GM21526 (cell line): ENCODE results near the gene TTLL11.
"Not testable (repeated sequence)": the region's sequence is repeated elsewhere in the genome, so short reads cannot be mapped to it uniquely, and the experiment has no call there.

Experiments
- ATAC-seq: cut with Tn5 transposase; IDR thresholded peaks from one replicate; pipeline ENCODE4 v1.9.1; 2021; ENCODE audit warnings: moderate library complexity; ENCODE audit not compliant: unreplicated experiment, low FRiP score

The TTLL11 gene

GRCh38 chr9:122125509-122126330, 32.6 kb upstream of the TTLL11 start:
- no peak for ATAC-seq

- no peak for ATAC-seq
These were observed 32.0 kb upstream of the TTLL11 start for GRCh38 chr9:122125158-122125508.

GRCh38 chr9:122124528-122124927, 31.4 kb upstream of the TTLL11 start:
- no peak for ATAC-seq

GRCh38 chr9:122124048-122124447, 30.9 kb upstream of the TTLL11 start:
- ATAC-seq: no peak

- no peak for ATAC-seq
These were observed 30.0 kb upstream of the TTLL11 start for GRCh38 chr9:122122903-122123632.

GRCh38 chr9:122122468-122122867, 29.4 kb upstream of the TTLL11 start:
- no peak for ATAC-seq

- ATAC-seq: no peak
These were observed 28.8 kb upstream of the TTLL11 start for GRCh38 chr9:122121931-122122330.

GRCh38 chr9:122121391-122121790, 28.3 kb upstream of the TTLL11 start:
- ATAC-seq: no peak

- ATAC-seq: no peak
These were observed 27.4 kb upstream of the TTLL11 start for GRCh38 chr9:122120316-122121071.

GRCh38 chr9:122119721-122120120, 26.6 kb upstream of the TTLL11 start:
- no peak for ATAC-seq

- no peak for ATAC-seq
These were observed 26.0 kb upstream of the TTLL11 start for GRCh38 chr9:122119166-122119521.

GRCh38 chr9:122118343-122119165, 25.4 kb upstream of the TTLL11 start:
- ATAC-seq: no peak

- not testable (repeated sequence) for ATAC-seq
These were observed 24.1 kb upstream of the TTLL11 start for GRCh38 chr9:122117241-122117640.

- no peak for ATAC-seq
These were observed 23.5 kb upstream of the TTLL11 start for GRCh38 chr9:122116448-122117173.

- no peak for ATAC-seq
These were observed 22.9 kb upstream of the TTLL11 start for GRCh38 chr9:122116040-122116439.

GRCh38 chr9:122115176-122116035, 22.3 kb upstream of the TTLL11 start:
- ATAC-seq: no peak

GRCh38 chr9:122113574-122113973, 20.5 kb upstream of the TTLL11 start:
- ATAC-seq: no peak

- no peak for ATAC-seq
These were observed 19.1 kb upstream of the TTLL11 start for GRCh38 chr9:122112238-122112637.
